ENCODE measurements around the gene UAP1L1.

DNA sequence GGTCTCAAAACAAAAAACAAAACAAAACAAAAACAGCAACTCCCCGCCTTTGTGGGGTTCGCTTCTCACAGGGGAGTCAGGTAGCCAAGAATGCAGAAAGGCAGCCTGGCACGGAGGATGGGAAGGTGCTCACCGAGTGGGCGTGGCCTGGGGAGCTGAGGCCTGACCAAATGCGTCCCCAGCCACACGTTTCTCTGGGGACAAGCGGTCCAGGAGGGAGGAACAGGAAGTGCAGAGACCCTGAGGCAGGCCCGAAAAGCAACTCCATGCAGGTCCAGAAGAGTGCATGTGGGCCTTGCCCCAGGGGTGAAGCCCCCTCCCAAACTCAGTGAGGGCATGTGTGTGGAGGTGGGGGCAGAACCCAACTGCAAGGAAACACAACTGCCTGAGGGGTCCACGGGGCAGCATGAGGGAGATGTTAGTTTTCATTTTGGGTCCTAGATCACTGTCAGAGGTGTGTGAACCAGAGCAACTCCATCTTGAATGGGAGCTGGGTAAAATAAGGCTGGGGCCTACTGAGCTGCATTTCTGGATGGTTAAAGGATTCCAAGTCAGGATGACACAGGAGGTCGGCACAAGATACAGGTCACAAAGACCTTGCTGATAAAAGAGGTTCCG lies 2.6 kb upstream of the UAP1L1 start:
- TF ChIP-seq POLR2A (IDR thresholded peaks at IDR 0.05), result no peak
- TF ChIP-seq POLR2AphosphoS5 (IDR thresholded peaks at IDR 0.05; ENCODE audit: insufficient read depth in 1 of 2, low read depth in 1 of 2), result no peak

Data from vagina (tissue), 2 donors.